CD4-positive, alpha-beta T cell treated with Interleukin-1 beta for 1 hour (primary cell): ENCODE results near the gene TANK.
"Not testable (repeated sequence)": the region's sequence is repeated elsewhere in the genome, so short reads cannot be mapped to it uniquely, and the experiment has no call there.

Source experiments
- DNase-seq, 2 donors: peaks; one replicate each; pipeline ENCODE4 v3.0.0-alpha.2; 2020 to 2022

TANK gene

DNA sequence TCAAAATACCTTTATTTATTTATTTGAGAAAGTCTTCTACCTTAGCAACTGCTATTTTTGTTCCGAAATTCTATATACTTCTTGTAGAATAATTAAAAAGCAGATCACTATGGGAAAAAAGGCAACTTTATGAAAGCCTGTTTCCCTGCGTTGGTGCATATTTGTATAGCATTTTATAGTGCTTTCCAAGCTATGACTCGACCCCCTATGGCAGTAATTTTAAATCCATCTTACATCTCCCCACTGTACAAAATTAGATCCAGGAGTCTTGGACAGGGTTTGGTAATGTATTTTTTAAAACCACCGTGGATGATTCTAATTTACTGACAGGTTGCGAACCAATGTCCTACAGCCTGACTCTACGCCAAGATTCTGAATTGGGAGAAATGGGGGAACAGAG, 10.1 kb downstream of the TANK start:
- no peak for DNase-seq

DNA sequence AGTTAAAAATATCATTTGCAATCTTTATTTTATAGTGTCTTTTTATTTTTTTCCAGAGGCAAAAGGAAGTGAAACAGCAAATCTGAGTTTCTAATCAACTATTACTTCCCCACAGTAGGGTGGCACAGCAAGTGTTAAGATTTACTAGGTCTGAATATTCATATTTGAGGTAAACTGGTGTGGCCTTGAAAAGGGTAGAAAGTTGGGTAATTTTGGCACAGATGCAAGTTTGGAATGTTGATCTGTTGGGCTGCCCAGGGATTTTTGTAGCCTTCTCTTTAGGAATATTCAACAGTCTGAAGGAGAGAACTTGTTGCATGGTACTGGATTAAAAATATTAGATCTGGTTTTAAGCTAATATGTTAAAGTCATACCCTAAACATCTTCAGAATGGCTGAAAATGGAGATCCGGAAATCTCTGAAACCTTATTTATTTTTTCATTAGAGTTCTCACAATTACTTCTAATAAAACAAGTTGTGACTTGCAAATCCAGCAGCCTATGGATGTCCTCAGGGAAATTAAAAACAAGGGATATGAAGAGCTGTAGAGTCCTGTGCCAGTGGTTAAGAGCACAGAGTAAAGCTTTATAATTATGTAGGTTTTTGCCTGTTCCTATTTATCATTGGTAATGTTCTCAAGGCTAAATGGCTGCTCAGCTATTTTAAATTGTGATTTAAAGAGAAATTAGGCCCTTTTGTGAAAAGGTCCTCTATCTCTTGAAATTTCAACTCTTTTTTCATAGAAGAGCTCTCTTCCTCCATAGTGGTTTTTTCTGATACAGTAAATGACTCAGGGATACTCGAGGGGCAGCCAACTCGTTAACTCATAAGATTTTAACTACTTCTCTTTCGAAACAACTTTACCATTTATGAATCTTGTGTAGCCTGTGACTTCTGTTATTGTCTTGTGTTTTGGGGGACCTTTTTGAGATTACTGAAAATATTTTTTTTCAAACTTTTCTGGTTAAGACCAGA, 11.0 kb downstream of the TANK start:
- no peak for DNase-seq

DNA sequence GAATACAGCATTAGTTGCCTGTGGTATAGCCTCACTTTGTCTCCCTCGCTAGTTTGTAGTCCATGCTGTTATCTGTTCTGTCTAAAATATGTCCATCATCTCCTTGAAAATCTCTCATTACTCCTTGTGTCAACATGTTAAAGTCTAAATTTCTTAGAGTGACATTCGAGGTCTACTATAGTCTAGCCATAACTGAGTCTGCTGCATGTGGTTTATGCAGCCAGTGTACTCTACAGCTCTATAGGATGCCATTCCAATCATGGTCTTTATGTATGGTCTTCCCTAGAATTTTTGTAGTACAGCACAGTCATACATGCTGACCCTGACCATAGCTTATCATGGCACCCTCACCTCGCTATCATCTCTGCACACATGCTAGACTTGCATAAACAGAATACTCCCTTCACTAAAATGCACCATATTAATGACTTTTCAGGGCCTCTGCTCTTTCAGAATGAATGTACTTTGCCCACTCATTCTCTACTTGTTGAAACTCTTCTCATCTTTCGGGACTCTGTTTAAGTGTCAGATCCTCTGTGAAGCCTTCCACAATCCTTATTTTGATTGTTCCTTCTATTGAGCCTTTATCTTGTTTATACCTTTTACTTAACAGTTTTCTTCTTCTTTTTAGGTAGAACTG, 12.8 kb downstream of the TANK start:
- no peak for DNase-seq

DNA sequence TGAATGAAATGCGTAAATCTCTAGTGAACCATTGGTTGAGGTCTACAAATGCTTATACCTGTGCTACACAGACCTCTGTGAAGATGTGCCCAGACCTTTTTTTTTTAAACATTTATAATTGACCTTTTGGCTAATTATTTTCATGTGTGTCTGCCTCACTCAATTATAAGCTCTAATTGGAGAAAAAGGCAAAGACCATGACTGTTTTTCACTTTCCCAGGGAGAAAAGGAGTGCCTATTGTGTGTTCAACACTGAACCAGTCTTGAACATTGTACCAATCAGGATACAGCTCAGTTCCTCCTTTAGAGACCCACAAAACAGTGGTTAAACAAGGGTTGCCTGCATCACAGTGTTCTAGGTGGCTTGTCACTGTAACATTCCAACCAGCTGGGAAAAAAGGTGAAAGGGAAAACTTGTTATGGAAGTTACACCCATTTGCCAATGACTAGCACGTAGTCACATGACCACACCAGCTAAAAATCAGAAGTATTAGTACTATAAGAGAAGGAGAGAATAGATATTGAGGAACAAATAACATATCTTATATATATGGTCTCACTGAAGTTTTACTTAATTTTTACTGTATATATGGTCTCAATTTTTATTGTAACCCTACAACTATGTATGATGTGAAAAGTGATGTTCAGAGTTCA, 13.4 kb downstream of the TANK start:
- no peak for DNase-seq

DNA sequence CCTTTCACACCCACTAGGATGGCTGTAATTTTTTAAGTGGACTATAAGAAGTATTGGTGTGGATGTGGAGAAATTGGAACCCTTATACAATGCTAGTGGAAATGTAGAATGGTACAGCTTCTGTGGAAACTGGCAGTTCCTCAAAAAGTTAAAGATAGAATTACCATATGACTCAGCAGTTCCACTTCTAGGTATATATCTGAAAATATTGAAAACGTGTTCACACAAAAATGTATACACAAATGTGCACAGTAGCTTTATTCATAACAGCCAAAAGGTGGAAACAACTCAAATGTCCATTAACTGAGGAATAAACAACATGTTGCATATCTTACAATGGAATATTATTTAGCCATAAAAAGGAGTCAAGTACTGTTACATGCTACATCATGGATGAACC, 17.7 kb downstream of the TANK start:
- DNase-seq, result no peak

DNA sequence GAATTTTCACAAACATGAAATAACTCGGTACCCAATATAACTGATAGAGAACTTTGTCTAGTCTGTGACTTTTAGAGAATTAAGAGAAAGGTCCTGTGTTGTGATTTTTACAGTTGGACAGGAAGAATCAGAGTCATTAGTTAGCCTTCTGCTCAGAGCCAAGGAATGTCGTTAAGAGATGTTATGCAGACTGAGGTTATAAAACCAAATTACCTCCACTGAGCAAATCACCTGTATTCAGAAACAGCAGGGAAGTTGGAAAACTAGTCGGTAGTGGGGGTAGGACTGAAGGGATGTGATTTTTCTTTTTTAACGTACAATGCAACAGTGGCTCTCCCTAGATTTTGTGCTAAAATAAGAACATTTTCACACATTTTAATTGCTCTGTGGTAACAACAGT, 18.5 kb downstream of the TANK start:
- DNase-seq, result no peak

DNA sequence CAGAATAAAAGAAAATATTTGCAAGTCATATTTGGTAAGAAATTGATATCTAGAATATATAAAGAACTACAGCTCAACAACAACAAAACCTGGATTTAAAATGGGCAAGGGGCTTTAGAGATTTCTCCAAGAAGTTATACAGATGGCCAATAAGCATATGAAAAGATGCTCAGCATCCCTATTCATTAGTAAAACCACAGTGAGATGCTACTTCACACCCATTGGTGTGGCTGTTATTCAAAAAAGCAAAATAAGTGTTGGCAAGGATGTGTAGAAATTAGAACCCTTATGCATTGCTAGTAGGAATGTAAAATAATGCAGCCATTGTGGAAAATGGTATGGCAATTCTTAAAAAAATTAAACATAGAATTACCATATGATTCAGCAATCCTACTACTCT, 29.8 kb downstream of the TANK start:
- no peak for DNase-seq

DNA sequence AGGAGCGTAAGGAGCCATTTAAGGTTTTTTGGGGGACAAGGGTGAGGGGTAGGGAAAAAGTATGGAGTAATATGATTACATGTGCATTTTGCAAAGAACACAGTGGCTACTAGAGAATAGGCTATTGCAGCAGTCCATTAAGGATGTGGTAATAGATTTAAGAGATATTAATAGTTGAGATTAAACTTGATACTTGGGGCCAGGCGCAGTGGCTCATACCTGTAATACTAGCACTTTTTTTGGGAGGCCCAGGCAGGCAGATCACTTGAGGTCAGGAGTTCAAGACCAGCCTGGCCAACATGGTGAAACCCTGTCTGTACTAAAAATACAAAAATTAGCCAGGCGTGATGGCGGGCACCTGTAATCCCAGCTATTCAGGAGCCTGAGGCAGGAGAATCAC, 35.4 kb downstream of the TANK start:
- DNase-seq, result not testable (repeated sequence)

DNA sequence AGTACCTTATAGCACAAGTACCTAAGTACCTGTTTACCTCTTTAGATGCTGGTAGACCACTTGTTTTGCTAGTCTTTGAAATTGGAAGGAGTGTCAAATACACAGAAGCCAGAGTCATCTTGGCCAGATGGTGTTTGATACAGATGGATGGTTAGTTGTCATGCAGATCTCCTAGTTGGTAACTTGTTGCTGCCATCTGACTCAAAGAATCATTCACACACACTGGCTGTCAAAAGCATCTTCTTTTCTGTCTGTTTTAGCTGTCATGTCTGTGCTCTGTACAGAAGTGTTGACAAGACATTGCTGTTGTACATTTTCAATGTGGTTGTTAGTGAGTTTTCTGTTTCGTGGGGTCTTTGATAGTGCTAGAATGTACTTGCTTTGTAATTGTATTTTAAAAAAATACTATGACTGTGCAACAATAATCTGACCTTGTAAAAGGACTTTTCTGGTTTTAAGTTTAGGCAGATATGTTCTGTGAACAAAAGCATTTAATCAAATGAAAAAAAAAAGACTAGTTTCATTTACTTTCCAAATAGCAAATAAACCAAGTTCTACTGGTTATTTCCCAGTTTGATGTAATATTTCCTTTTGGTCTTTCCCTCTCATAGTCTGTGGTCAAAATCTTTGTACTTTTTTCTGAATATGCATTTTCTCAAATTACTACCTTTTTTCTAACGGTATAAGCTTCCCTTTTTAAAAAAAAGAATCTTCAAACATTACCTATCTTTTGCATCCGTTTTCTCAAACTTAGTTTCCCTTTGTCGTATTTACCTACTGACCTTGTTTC, 39.9 kb downstream of the TANK start:
- DNase-seq, result no peak

DNA sequence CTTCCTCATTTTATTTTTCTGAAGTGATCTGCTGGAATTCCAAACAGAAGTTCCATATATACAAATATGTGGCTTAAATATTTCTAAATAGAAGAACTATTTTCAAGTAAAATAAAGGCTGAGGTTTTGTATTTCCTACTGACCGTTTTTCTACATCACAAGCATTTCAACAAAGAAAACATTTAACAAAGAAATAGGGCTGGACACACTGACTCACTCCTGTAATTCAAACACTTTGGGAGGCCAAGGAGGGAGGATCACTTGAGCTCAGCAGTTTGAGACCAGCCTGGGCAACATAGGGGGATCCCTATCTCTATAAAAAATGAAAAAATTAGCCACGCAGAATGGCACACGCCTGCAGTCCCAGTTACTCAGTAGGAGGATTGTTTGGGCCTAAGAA, 44.6 kb downstream of the TANK start:
- no peak for DNase-seq

DNA sequence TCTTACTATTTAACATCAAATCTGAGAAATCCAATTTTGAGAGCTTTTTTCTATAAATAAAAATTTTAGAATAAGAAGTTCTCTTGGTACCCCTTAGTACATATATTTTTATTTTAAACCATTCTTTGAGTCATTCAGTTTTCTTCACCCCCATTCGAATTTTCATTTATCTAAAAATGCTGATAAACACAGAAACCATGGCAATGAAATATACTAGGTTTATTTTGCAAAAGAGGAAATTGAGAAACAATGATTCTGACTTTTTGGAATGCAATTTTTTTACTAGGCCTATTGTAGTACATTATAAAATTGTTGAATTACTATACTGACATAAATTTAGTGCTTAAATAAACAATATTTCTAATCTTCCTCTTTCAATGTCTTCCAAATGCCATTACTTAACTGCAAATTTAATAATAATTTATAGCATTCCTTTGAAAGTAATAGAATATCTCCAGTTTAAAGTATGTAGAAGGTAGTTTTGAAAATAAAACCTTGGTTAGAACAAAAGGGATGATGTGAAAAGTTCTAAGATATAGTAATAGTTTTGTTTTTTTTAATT, 46.3 kb downstream of the TANK start:
- no peak for DNase-seq

DNA sequence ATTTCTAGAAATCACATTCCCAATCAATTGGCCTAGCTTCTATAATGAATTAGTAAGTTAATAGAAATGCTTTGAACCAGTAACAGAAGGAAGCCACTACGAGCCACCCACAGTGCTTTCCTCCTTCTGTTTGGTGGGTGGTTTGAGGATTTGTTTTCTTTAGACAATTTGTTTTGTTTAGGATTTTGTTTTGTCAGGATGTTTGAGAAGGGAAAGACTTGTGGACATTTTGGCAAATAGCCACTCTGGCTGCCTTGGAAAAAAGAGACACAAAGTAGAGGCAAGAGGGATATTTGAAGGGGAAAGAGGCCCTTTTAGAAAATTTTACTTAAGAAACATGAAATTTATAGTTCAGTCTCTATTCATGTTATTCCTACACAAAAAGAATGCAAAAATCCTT, 47.7 kb downstream of the TANK start:
- DNase-seq, result no peak

DNA sequence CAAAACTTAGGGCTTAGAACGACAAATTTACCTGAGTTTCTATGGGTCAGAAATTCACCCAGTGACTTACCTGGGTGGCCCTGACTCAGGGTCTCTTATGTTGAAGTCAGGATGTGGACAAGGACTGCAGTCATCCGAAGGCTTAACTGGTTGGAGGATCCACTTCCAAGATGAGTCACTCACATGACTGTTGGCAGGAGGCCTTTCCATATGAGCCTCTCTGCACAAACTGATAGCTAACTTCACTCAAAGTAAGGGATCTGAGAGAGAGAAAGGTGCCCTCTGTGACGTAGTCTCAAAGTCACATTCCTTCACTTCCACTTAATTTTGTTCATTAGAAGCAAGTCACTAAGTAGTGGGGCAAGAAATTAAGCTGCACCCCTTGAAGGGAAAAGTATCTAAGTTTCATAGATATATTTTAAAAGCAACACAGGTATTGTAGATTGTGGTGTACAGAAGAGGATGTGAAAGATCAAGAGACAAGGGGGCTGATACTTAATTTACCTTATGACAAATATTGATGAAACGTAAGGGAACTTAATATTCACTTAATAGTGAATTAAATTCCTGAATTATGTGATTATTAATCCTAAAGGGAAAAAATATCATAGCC, 48.4 kb downstream of the TANK start:
- DNase-seq, result no peak

DNA sequence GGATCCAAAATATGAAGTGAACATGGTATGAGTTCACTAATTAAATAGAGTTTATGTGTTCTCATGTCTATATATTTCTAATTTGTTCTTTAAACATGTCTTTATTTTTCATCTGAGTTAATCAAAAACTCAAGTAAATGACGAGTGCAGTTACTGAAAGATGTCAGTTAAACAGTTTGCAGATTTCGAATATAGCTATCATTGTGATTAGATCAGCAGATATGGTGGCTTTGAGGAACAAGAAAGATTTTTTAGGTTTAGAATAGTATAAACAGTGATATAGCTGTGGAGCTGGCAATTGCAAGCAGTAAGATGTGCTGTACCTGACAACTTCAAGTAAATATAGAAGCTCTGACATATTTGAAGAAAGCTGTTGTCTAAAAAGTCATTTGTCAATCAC, 49.7 kb downstream of the TANK start:
- DNase-seq, result no peak

DNA sequence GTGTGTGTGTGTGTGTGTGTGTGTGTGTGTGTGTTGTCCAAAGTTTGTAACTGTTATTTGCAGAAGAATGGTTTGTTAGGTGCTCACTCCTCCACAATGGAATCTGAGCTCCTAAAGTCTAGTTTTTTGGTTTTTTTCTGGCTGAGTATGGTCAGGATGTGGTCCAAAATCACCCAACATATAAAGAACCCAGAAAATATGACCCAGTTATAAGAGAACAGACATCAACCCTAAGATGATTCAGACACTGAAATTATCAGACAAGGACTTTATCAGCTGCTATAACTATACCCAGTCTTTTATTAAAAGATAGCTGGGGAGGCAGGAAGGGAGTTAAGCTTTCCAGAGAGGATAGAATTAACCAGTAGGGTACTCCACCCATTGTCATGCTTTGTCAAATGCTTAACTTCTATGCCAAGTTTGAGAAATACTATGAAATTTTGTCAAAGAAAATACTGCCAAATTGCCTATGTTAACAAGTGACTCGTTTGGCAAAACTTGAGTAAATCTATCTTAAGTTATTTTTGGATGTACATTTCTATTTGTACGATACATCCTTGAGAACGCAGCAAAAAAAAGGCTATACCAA, 57.5 kb downstream of the TANK start:
- no peak for DNase-seq

DNA sequence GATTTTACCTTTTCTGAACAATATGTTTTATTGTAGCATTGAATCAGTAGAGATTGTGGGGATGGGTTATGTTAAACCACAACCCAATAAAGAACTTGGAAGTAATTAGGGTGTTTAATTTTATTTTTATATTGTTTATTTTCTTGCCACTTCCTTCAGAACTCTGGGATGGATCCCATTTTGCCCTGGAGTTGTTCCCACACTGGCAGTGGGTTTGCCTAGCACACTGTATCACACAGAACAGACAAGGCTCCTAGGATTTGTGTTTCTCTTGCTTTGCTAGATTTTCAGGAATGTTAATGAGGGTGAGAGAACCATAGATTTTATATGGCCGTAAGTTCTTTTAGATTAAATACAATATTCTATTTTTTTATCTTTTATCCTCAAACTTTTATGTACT, 59.0 kb downstream of the TANK start:
- DNase-seq, result no peak

DNA sequence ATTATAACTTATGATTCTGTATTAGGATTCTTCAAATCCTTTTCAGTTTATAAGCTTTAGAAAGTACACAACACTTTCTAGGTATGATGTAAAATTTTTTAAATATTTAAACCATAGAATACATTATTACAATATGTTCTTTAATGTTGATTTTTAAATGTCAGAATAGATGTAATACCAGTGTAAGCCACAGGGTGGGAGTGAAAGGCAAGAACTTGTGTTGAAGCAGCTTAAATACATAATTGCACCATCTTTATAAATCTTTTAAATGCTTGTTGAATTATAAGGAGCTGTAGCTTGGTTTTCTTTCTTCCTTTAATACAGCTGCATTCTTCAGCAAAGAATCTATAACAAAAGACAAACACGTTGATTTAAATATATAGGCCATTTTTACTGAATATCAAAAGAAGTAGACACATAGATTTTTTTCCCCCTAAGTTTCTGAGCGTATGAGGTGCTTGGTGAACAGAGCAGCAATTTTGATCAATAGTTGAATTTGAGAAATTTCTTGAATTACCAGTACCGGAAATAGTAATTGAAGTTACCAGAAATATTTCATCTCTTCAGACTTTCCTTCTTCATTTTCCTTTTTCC, 63.0 kb downstream of the TANK start:
- DNase-seq, result peak in 1 of 2 donors; percentile 66

DNA sequence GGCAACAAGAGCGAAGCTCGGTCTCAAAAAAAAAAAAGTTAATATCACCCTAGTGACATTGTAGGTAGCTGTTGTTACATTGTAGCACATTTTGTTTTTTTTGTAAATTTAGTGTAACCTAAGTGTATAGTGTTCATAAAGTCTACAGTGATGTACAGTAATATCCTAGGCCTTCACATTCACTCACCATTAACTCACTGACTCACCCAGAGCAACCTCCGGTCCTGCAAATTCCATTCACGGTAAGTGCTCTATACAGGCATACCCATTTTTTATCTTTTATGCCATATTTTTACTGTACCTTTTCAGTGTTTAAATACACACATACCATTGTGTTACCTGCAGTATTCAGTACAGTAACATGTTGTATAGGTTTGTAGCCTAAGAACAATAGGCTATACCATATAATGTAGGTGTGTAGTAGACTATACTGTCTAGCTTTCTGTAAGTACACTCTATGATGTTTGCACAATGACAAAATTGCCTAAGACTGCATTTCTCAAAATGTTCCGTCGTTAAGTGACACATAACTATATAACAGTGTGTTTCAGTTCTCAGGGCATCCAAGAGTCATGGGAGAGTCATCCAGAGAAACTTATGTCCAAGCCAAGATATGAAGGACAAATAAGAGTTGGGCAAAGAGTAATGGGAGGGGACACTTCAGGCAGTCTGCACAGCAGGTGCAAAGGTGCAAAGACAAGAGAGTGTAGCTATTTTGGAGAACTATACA, 68.4 kb downstream of the TANK start:
- no peak for DNase-seq

DNA sequence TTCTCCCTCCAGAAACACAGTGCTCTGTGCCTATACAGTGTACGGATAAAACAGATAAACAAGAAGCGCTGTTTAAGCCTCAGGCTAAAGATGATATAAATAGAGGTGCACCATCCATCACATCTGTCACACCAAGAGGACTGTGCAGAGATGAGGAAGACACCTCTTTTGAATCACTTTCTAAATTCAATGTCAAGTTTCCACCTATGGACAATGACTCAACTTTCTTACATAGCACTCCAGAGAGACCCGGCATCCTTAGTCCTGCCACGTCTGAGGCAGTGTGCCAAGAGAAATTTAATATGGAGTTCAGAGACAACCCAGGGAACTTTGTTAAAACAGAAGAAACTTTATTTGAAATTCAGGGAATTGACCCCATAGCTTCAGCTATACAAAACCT, 70.7 kb downstream of the TANK start:
- DNase-seq, result no peak

DNA sequence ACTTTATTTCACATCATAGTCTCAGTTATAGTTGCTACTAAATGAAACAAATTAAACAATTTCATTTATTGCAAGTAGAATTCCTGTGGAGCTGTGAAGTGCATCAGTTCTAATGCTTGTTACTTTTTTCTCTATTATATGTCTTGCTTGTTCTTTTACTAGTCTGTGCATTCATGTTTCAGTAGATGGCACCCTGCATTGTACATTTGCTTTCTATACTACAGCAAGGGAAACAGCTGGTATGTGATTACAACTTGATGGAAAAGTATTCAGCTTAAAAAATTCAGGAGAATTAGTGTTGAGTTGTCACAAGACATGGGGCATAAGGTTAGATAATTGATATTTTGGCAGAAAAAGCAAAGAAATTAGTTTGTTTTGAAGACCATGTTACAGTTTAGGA, 72.3 kb downstream of the TANK start:
- DNase-seq, result no peak
